AG09319 (cell line): ENCODE data around the gene LRRC4C.

Experiments used
- DNase-seq: peaks from one replicate; pipeline ENCODE4 v3.0.0-alpha.2; 2010; ENCODE audit warnings: low read depth; ENCODE audit errors: extremely low read depth
- TF ChIP-seq, protein P1 (sequence below): IDR thresholded peaks from 2 replicates; pipeline ENCODE4 v1.5.1; 2011; ENCODE audit warnings: low read depth, mild to moderate bottlenecking, inconsistent platforms, low read length, moderate library complexity

The LRRC4C gene

DNA sequence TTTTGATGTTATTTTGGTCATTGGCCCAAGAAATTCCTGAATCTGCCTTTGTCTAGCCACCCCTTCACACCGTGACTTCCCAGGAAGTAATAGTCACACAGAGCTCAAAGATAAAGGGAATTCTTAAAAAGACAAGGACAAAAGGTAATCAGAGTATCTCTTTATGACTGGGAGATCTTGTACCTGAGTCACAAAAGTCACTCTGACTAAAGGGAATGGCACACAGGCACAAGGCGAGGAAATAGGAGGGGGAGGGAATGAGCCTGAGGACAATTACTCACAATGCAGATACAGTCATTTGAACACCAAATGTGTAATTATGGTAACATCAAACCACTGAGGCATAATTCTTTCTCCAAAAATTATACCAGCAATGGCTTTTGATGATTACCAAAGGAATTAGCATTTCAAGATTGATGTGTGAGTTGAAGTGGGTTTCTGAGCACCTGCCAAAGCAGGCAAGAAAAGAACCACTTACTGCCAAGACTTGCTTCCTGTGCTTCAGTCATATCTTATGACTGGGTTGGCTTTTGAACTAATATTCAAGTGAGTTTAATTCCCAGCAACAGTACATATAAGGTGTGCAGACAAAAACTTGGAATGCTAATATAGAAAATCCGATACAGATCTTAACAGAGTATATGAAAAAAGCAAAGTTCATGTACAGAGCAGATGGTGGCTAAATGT lies 856.4 kb downstream of the LRRC4C start:
- TF ChIP-seq, protein P1, sequence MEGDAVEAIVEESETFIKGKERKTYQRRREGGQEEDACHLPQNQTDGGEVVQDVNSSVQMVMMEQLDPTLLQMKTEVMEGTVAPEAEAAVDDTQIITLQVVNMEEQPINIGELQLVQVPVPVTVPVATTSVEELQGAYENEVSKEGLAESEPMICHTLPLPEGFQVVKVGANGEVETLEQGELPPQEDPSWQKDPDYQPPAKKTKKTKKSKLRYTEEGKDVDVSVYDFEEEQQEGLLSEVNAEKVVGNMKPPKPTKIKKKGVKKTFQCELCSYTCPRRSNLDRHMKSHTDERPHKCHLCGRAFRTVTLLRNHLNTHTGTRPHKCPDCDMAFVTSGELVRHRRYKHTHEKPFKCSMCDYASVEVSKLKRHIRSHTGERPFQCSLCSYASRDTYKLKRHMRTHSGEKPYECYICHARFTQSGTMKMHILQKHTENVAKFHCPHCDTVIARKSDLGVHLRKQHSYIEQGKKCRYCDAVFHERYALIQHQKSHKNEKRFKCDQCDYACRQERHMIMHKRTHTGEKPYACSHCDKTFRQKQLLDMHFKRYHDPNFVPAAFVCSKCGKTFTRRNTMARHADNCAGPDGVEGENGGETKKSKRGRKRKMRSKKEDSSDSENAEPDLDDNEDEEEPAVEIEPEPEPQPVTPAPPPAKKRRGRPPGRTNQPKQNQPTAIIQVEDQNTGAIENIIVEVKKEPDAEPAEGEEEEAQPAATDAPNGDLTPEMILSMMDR, result no peak
- no peak for DNase-seq

DNA sequence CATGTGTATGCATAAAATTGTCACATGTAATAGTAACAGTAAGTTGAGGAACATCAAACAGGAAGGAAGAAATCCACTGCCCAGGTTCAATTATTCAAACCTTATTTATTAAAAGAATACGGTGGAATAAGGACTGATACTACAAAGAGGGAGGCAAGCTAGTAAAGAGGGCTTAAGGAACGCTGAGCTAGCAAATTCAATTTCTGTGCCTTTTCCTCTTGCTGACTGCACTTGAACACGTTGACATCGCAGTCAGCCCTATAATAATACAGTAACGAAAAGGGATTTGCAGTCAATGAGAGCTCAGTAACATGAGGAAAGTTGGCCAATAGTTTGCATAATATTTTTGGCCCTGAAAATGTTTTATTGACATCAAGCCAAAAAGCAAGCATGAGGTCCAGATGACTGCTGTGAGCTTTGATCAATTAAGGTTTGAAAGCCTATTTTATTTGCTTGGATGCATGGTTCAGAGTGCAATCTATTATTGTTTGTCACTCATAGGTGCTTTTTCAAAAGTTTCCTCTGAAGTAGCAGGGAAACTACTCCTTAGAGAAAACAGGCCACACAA lies 861.8 kb downstream of the LRRC4C start:
- no peak for DNase-seq
- TF ChIP-seq, protein P1, result no peak

DNA sequence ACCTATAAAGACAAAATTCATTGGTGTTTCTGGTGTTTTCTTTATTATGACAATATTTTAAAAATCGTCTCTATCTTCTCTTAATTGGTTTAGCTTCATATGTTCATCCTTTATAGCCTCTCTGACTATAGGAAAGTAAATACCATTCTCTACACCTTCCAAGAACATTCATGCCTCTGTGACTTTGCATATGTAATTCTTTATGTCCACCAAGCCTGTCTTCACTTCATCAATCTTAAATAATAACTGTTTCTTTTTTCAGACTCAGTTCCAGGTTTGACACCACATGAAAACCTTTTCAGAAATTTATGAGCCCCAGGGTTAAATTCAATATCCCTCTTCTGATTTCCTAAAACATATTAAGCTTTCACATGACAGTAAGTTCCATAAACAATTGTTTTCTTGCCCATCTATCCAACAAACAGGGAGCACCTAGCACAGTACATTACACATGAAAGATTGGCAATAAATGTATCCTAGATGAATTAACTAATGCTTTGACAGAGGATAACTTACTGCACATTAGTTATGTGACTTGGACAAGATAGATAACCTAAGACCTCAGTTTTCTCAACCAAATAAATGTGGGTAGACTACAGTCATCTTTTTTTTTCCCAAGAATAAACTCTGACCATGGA lies 886.1 kb downstream of the LRRC4C start:
- no peak for DNase-seq
- TF ChIP-seq, protein P1, result no peak

DNA sequence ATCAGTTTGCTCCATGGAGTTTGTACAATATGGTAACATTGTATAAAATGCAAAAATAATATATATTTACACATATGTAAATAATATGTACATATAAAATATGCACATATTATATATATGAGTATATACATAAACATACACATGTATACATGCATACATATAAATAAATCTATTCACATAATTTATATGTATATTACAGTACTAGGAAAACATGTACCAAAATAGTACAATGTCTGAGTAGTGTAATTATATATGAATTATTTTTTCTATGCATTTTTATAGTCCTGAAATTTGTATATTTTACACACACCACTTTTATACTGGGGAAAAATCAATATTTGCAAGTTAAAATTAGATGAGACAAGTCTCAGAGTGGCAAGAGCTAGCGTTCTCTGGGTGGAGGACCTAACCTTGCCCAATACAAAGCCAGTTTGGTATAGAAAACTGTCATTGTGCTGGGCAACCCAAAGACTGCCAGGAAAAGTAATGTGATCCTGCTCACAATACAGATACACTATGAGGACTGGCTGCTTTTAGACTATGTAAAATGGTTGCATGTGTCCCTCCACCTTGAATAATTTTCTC lies 889.4 kb downstream of the LRRC4C start:
- no peak for DNase-seq
- TF ChIP-seq, protein P1, result no peak

DNA sequence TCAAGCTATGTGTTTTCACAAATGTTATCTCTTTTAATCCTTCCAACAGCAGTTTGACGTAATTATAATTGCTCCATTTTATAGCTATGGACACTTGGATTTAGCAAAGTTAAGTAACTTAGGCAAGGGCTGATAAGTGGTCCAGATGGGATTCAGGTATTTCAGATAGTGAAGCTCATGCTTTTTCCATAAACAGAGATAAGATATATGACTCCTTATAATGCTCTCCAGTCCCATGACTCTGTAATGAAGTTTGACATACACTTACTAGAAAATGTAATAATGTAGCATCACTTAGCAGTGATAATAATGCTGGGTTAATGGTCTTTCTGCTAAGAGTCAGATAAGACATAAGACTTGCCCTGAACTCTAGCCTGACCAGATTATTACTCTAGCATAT lies 892.1 kb downstream of the LRRC4C start:
- TF ChIP-seq, protein P1, result no peak
- no peak for DNase-seq

DNA sequence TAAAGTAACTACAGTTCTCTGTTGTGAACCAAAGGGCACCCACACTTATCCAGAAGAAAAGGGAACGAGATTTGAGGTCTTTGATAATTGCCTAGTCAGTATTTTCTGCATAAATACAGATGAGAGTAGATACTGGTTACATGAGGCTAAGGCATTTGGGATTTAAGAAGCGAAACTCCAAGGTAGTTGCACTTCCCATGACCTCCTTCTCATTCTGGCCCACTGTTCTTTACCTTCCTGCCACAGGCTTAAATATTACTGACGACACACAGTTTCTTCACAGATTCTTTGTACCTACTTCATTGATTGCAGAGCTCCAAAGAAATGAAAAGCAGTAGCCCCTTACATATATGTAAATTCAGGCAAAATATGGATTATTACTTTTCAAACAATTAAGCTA lies 915.3 kb downstream of the LRRC4C start:
- TF ChIP-seq, protein P1, result no peak
- DNase-seq, result no peak

DNA sequence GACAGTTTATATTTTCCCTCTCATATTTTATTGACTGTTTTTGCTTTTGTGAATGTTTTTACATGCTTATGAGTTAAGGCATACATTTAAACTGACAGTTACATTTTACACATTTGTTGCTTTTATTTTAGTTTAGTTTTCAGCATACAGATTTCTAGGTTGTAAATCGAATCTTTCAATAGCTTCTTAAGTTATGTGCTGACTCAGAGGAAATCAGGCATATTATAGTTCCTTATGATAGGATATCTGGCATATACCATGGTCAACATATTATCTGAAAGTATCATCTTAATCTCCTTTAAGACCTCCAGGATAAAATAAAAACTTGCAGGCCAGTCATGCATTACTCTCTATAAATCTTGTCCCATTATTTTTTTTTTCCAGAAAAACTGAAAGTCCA lies 916.6 kb downstream of the LRRC4C start:
- no peak for DNase-seq
- TF ChIP-seq, protein P1, result no peak
